Measurements from ENCODE around the gene IFNGR2. TPM values are rescaled to one million over a fixed set of nuclear protein-coding genes. Genes with fewer than 3 reads are reported as not detected.

IFNGR2 gene
- total and polyA plus RNA-seq, 2 of the 13 experiments (the other 11 are each of a cell fraction or from before 2014, with no cell fraction given) = 61.3 to 117 TPM

DNA sequence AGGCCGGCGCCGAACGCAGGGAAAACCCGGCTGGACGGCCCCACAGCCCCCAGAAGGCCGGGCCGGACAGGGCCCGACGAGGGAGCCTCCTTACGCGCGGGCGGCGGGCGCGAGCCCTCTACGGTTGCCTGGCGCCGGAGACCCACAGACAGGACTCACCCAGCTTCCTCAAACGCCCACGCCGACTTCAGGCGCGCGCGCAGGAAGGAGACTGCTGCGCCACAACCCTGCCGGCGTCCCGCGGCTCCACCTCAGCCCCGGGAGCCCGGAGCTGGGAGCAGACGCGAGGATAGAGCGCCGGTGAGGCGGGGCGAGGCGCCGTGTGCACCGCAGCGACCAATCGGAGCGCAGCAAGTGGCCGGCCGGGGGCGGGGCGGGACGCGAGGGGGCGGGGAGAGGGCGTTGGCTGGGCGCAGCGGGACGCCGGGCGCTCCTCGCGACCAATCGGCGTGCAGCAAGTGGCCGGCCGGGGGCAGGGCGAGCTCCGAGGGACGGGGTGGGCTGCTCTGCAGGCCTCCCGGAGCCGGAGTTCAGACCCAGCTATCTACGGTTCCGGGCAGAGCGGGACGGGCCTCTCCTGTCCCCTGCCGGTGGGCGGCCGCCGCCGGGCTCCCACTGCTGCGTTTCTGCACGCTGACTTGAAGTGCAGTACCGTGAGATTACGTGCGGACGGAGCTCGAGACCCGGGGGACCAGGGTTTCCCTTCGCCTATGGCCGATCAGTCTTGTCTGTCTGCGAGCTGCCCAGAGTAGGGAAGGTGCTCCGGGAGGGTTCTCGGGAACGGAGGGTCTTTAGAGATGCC, 76.7 kb downstream of the IFNGR2 start, which contains the start of gene TMEM50B (continued):
- TF ChIP-seq ZNF777 (CRISPR knock-in tag; IDR thresholded peaks at IDR 0.05) = peak; percentile 80
- TF ChIP-seq POGZ (CRISPR knock-in tag; IDR thresholded peaks at IDR 0.05) = no peak; the same call in 1 of the 2 replicates
- no peak for TF ChIP-seq ZNF251 (CRISPR knock-in tag; IDR thresholded peaks at IDR 0.05)
- TF ChIP-seq, protein P1, sequence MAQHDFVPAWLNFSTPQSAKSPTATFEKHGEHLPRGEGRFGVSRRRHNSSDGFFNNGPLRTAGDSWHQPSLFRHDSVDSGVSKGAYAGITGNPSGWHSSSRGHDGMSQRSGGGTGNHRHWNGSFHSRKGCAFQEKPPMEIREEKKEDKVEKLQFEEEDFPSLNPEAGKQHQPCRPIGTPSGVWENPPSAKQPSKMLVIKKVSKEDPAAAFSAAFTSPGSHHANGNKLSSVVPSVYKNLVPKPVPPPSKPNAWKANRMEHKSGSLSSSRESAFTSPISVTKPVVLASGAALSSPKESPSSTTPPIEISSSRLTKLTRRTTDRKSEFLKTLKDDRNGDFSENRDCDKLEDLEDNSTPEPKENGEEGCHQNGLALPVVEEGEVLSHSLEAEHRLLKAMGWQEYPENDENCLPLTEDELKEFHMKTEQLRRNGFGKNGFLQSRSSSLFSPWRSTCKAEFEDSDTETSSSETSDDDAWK (CRISPR knock-in tag; IDR thresholded peaks at IDR 0.05) = no peak
- TF ChIP-seq, protein P2, sequence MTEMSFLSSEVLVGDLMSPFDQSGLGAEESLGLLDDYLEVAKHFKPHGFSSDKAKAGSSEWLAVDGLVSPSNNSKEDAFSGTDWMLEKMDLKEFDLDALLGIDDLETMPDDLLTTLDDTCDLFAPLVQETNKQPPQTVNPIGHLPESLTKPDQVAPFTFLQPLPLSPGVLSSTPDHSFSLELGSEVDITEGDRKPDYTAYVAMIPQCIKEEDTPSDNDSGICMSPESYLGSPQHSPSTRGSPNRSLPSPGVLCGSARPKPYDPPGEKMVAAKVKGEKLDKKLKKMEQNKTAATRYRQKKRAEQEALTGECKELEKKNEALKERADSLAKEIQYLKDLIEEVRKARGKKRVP (CRISPR knock-in tag; IDR thresholded peaks at IDR 0.05) = peak in 1 of 2 experiments; percentile 59; a peak in 1 of 4 replicates
- no peak for TF ChIP-seq SMYD3 (CRISPR knock-in tag; IDR thresholded peaks at IDR 0.05)
- no peak for TF ChIP-seq KDM5B (CRISPR knock-in tag; IDR thresholded peaks at IDR 0.05; ENCODE audit: borderline replicate concordance)
- TF ChIP-seq, protein P3, sequence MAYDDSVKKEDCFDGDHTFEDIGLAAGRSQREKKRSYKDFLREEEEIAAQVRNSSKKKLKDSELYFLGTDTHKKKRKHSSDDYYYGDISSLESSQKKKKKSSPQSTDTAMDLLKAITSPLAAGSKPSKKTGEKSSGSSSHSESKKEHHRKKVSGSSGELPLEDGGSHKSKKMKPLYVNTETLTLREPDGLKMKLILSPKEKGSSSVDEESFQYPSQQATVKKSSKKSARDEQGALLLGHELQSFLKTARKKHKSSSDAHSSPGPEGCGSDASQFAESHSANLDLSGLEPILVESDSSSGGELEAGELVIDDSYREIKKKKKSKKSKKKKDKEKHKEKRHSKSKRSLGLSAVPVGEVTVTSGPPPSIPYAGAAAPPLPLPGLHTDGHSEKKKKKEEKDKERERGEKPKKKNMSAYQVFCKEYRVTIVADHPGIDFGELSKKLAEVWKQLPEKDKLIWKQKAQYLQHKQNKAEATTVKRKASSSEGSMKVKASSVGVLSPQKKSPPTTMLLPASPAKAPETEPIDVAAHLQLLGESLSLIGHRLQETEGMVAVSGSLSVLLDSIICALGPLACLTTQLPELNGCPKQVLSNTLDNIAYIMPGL (CRISPR knock-in tag; IDR thresholded peaks at IDR 0.05; ENCODE audit: borderline replicate concordance in 1 of 2, low read depth in 1 of 2) = peak in 1 of 2 experiments; percentile 78; a peak in 2 of 4 replicates
- TF ChIP-seq NR2C2 (CRISPR knock-in tag; IDR thresholded peaks at IDR 0.05; ENCODE audit: borderline replicate concordance) = no peak
- TF ChIP-seq ZNF672 (CRISPR knock-in tag; IDR thresholded peaks at IDR 0.05) = peak; percentile 47; the same call in 1 of the 2 replicates
- no peak for TF ChIP-seq ZFYVE20 (CRISPR knock-in tag; IDR thresholded peaks at IDR 0.05; ENCODE audit: borderline replicate concordance, low read depth)
- TF ChIP-seq CAMTA2 (CRISPR knock-in tag; IDR thresholded peaks at IDR 0.05; ENCODE audit: borderline replicate concordance) = no peak
- TF ChIP-seq KDM6A (CRISPR knock-in tag; IDR thresholded peaks at IDR 0.05; ENCODE audit: low read depth) = no peak
- TF ChIP-seq PHF20 (CRISPR knock-in tag; IDR thresholded peaks at IDR 0.05) = peak; percentile 66
- TF ChIP-seq ZNF430 (CRISPR knock-in tag; IDR thresholded peaks at IDR 0.05) = peak; percentile 23; the same call in 1 of the 2 replicates
- 0 out of 2 replicates have a peak, but pooled peaks have one; percentile 20 for TF ChIP-seq BORCS8-MEF2B (CRISPR knock-in tag; IDR thresholded peaks at IDR 0.05)
- TF ChIP-seq U2AF2 (IDR thresholded peaks at IDR 0.05; ENCODE audit: low read depth, low read length) = no peak
- TF ChIP-seq ZNF510 (CRISPR knock-in tag; IDR thresholded peaks at IDR 0.05; ENCODE audit: low read depth) = no peak
- TF ChIP-seq ZNF563 (CRISPR knock-in tag; IDR thresholded peaks at IDR 0.05) = 0 out of 2 replicates have a peak, but pooled peaks have one; percentile 50
- TF ChIP-seq, protein P4, sequence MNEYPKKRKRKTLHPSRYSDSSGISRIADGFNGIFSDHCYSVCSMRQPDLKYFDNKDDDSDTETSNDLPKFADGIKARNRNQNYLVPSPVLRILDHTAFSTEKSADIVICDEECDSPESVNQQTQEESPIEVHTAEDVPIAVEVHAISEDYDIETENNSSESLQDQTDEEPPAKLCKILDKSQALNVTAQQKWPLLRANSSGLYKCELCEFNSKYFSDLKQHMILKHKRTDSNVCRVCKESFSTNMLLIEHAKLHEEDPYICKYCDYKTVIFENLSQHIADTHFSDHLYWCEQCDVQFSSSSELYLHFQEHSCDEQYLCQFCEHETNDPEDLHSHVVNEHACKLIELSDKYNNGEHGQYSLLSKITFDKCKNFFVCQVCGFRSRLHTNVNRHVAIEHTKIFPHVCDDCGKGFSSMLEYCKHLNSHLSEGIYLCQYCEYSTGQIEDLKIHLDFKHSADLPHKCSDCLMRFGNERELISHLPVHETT (CRISPR knock-in tag; conservative IDR thresholded peaks at IDR 0.05) = peak; percentile 97
- no peak for TF ChIP-seq ZNF577 (CRISPR knock-in tag; IDR thresholded peaks at IDR 0.05; ENCODE audit: borderline replicate concordance, low read depth)
- no peak for TF ChIP-seq PRPF4 (IDR thresholded peaks at IDR 0.05; ENCODE audit: low read depth, low read length, poor library complexity, severe bottlenecking)
- peak; percentile 73; the same call in 1 of the 2 replicates for TF ChIP-seq ZNF546 (CRISPR knock-in tag; conservative IDR thresholded peaks at IDR 0.05)
- no peak for TF ChIP-seq MYNN (CRISPR knock-in tag; IDR thresholded peaks at IDR 0.05; ENCODE audit: low read depth)
- no peak for TF ChIP-seq GTF2F1 (IDR thresholded peaks at IDR 0.05; ENCODE audit: low read length)

Measured in HepG2 (cell line).